HG03342 (cell line): ENCODE data around the gene EGR1.
"Not testable (repeated sequence)": the region's sequence is repeated elsewhere in the genome, so short reads cannot be mapped to it uniquely, and the experiment has no call there.

Experiments
- ATAC-seq: cut with Tn5 transposase; IDR thresholded peaks from one replicate; pipeline ENCODE4 v1.9.1; 2021; ENCODE audit warnings: mild to moderate bottlenecking, moderate library complexity; ENCODE audit not compliant: unreplicated experiment

Gene EGR1

GRCh38 chr5:138468966-138469539, 3.8 kb downstream of the EGR1 start:
- no peak for ATAC-seq

- no peak for ATAC-seq
These were observed 4.5 kb downstream of the EGR1 start for GRCh38 chr5:138469540-138470321.

GRCh38 chr5:138470322-138471051, 5.2 kb downstream of the EGR1 start:
- ATAC-seq = no peak

- ATAC-seq = no peak
These were observed 5.7 kb downstream of the EGR1 start for GRCh38 chr5:138471052-138471361.

GRCh38 chr5:138472353-138472752, 7.1 kb downstream of the EGR1 start:
- no peak for ATAC-seq

GRCh38 chr5:138473151-138473550, 7.9 kb downstream of the EGR1 start:
- not testable (repeated sequence) for ATAC-seq

GRCh38 chr5:138476918-138477317, 11.6 kb downstream of the EGR1 start:
- ATAC-seq = no peak

- no peak for ATAC-seq
These were observed 17.4 kb downstream of the EGR1 start for GRCh38 chr5:138482638-138483037.

- no peak for ATAC-seq
These were observed 23.2 kb downstream of the EGR1 start for GRCh38 chr5:138488481-138488945.

GRCh38 chr5:138489683-138490061, 24.4 kb downstream of the EGR1 start:
- ATAC-seq = no peak

- ATAC-seq = no peak
These were observed 25.5 kb downstream of the EGR1 start for GRCh38 chr5:138490648-138491283.

GRCh38 chr5:138491284-138491648, 26.0 kb downstream of the EGR1 start:
- ATAC-seq = no peak

GRCh38 chr5:138491669-138492559, 26.6 kb downstream of the EGR1 start:
- peak; percentile 99 for ATAC-seq

GRCh38 chr5:138492560-138493045, 27.3 kb downstream of the EGR1 start:
- ATAC-seq = no peak

- no peak for ATAC-seq
These were observed 30.1 kb downstream of the EGR1 start for GRCh38 chr5:138495351-138495750.

GRCh38 chr5:138498376-138498775, 33.1 kb downstream of the EGR1 start:
- no peak for ATAC-seq

- ATAC-seq = no peak
These were observed 36.8 kb downstream of the EGR1 start for GRCh38 chr5:138502121-138502520.

- no peak for ATAC-seq
These were observed 37.2 kb downstream of the EGR1 start for GRCh38 chr5:138502521-138502920.

- no peak for ATAC-seq
These were observed 38.4 kb downstream of the EGR1 start for GRCh38 chr5:138503487-138504270.

GRCh38 chr5:138504799-138505198, 39.5 kb downstream of the EGR1 start:
- ATAC-seq = no peak
